PC-3 (cell line): ENCODE results near the gene PKIG. TPM values are rescaled to one million over a fixed set of nuclear protein-coding genes. Genes with fewer than 3 reads are reported as not detected.

Experiments
- ATAC-seq: fragments of 200-7000 bp; cut with Tn5 transposase; 2 replicates; pipeline ENCODE4 v1.9.1; 2020; ENCODE audit warnings: mild to moderate bottlenecking, moderate library complexity
- BruUV-seq: library from RNA; stranded (reverse); fragments of 400-500 nt; replicated peaks from 2 replicates; lab custom pipeline; 2021; lab: Mats Ljungman, UMichigan
- CTCF ChIA-PET: fragments of 300-600 bp; sonication (Branson Sonifier 250); formaldehyde crosslinking; loops from one replicate; lab custom pipeline; 2022; ENCODE audit warnings: antibody characterized with exemption; lab: Charles Lee
- POLR2A ChIA-PET: fragments of 300-600 bp; sonication (Branson Sonifier 250); formaldehyde crosslinking; loops from one replicate; lab custom pipeline; 2022; ENCODE audit warnings: antibody characterized with exemption; ENCODE audit not compliant: unreplicated experiment; lab: Charles Lee
- DNase-seq: peaks from one replicate; pipeline ENCODE4 v3.0.0-alpha.2; 2015
- H2AFZ ChIP-seq: fragments of 300-600 bp; sonication (generic); 2 replicates; pipeline ENCODE4 v1.6.0; 2016; ENCODE audit warnings: antibody characterized with exemption, low read length
- H3F3A ChIP-seq: fragments of 300-600 bp; sonication (generic); one replicate; pipeline ENCODE4 v1.6.0; 2017; ENCODE audit warnings: antibody characterized with exemption, low read length, control low read depth, mild to moderate bottlenecking; ENCODE audit not compliant: unreplicated experiment
- H3K27ac ChIP-seq: fragments of 300-600 bp; sonication (generic); 2 replicates; pipeline ENCODE4 v1.5.1; 2016; ENCODE audit warnings: mild to moderate bottlenecking, low read length
- H3K27me3 ChIP-seq: fragments of 300-600 bp; sonication (generic); 2 replicates; pipeline ENCODE4 v1.6.1; 2016; ENCODE audit warnings: low read length, mixed read lengths
- H3K36me3 ChIP-seq: fragments of 300-600 bp; sonication (generic); 2 replicates; pipeline ENCODE4 v1.6.1; 2016; ENCODE audit warnings: low read depth, mixed run types, low read length, mixed read lengths
- H3K4me1 ChIP-seq: fragments of 300-600 bp; sonication (generic); 2 replicates; pipeline ENCODE4 v1.5.1; 2016; ENCODE audit warnings: low read length; ENCODE audit not compliant: insufficient read depth
- H3K4me2 ChIP-seq: fragments of 300-600 bp; sonication (generic); 2 replicates; pipeline ENCODE4 v1.6.0; 2016; ENCODE audit warnings: low read length
- H3K4me3 ChIP-seq: fragments of 300-600 bp; sonication (generic); 2 replicates; pipeline ENCODE4 v1.5.1; 2016; ENCODE audit warnings: mild to moderate bottlenecking, low read length, mixed read lengths
- H3K79me2 ChIP-seq: fragments of 300-600 bp; sonication (generic); 2 replicates; pipeline ENCODE4 v1.6.1; 2017; ENCODE audit warnings: low read length, mixed read lengths
- H3K9ac ChIP-seq: fragments of 300-600 bp; sonication (generic); 2 replicates; pipeline ENCODE4 v1.6.0; 2016; ENCODE audit warnings: mild to moderate bottlenecking, low read length
- H3K9me2 ChIP-seq: fragments of 300-600 bp; sonication (generic); replicated peaks from 2 replicates; pipeline ENCODE4 v1.6.1; 2016; ENCODE audit warnings: mixed run types, low read length, mixed read lengths
- H3K9me3 ChIP-seq: fragments of 300-600 bp; sonication (generic); 2 replicates; pipeline ENCODE4 v1.6.1; 2016; ENCODE audit warnings: low read length, mixed read lengths
- H4K20me1 ChIP-seq: fragments of 300-600 bp; sonication (generic); 2 replicates; pipeline ENCODE4 v1.6.1; 2016; ENCODE audit warnings: low read length, mixed read lengths
- EZH2 ChIP-seq: fragments of 300-600 bp; sonication (generic); IDR thresholded peaks from one replicate; pipeline ENCODE4 v1.6.1; 2017; ENCODE audit warnings: antibody characterized with exemption, mild to moderate bottlenecking, low read length; ENCODE audit not compliant: unreplicated experiment
- EZH2phosphoT487 ChIP-seq: fragments of 300-600 bp; sonication (generic); IDR thresholded peaks from 2 replicates; pipeline ENCODE4 v1.6.1; 2018; ENCODE audit warnings: mild to moderate bottlenecking, antibody characterized with exemption, low read length, borderline replicate concordance
- intact Hi-C: fragments of 100-400 bp; cut with micrococcal nuclease; formaldehyde crosslinking; loops from 2 replicates; pipeline ENCODE4 v1.9.0; 2023
- total RNA-seq: library from RNA; depleted of rRNA; stranded (reverse); fragments of >200 nt; gene quantifications from 2 replicates; pipeline ENCODE4 v1.2.3, GENCODE V29; 2014
- TF ChIP-seq, protein P1 (sequence below): fragments of 300-600 bp; sonication (generic); conservative IDR thresholded peaks from 2 replicates; pipeline ENCODE4 v1.5.1; 2017; ENCODE audit warnings: antibody characterized with exemption, low read depth, mild to moderate bottlenecking, low read length

The PKIG gene
- total RNA-seq, 1 experiment from 2014 or later = 47.5 TPM

DNA sequence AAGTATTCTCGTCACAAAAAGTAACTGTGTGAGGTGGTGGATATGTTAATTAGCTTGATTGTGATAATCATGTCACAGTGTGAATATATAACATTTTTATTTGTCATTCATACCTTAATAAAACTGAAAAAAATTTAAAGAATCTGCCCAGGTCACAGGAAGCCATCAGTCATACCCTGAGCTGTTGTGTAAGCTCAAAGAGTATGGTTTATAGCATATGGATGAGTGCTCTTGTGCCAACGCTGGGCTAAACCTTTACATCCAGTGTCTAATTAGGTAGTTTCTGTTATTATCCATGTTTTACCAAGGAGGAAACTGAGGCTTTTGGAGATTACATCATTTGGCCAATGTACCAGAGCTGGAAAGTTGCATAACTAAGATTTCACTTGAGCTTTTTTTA lies 11.4 kb downstream of the PKIG start:
- peaks cover 40% of the 10 kb centered on the region for H3K4me1 ChIP-seq
- intact Hi-C loops = no loop called here
- TF ChIP-seq, protein P1, sequence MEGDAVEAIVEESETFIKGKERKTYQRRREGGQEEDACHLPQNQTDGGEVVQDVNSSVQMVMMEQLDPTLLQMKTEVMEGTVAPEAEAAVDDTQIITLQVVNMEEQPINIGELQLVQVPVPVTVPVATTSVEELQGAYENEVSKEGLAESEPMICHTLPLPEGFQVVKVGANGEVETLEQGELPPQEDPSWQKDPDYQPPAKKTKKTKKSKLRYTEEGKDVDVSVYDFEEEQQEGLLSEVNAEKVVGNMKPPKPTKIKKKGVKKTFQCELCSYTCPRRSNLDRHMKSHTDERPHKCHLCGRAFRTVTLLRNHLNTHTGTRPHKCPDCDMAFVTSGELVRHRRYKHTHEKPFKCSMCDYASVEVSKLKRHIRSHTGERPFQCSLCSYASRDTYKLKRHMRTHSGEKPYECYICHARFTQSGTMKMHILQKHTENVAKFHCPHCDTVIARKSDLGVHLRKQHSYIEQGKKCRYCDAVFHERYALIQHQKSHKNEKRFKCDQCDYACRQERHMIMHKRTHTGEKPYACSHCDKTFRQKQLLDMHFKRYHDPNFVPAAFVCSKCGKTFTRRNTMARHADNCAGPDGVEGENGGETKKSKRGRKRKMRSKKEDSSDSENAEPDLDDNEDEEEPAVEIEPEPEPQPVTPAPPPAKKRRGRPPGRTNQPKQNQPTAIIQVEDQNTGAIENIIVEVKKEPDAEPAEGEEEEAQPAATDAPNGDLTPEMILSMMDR = no peak
- TF ChIP-seq EZH2phosphoT487 (no peak), EZH2 (no peak)
- no peak overlapping the region for H2AFZ ChIP-seq
- no peaks in the 10 kb centered on the region for H3F3A ChIP-seq
- H3K9me3 ChIP-seq = no peaks in the 10 kb centered on the region
- ATAC-seq (no peak), DNase-seq (peak; percentile 16)
- CTCF ChIA-PET = interaction anchor here (0.7 kb wide), 1 partner anchor 74 kb away, joined by 5 read pairs; no protein-coding TSS in a partner anchor
- BruUV-seq = no TSS peak
- no peaks in the 10 kb centered on the region for H4K20me1 ChIP-seq
- H3K9ac ChIP-seq = no peak overlapping the region
- no peak overlapping the region for H3K27ac ChIP-seq
- no peak overlapping the region for H3K4me2 ChIP-seq
- POLR2A ChIA-PET = no interaction called here
- no peaks in the 10 kb centered on the region for H3K79me2 ChIP-seq
- no peaks in the 10 kb centered on the region for H3K27me3 ChIP-seq
- no peaks in the 10 kb centered on the region for H3K36me3 ChIP-seq
- no peaks in the 10 kb centered on the region for H3K9me2 ChIP-seq
- H3K4me3 ChIP-seq = no peak overlapping the region

DNA sequence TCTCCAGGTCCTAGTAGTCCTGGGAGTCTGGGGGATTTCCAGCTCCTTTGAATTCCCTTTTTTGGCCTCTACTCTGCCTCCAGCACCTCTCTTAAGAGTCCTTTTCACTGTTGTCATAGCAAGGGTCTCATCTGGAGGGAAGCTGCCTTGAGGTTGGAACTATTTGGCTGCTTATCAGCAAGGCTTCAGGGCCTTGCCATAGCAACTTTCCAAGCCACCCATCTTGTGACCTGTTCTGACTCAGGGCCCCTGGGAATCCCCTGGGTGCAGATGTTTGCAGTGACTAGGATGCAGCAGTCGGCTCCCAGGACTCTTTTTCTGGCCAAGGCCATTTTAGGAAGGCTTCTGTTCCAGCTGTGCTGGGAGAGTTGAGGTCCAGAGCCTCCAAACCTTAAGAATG lies 12.4 kb downstream of the PKIG start:
- ATAC-seq (no peak), DNase-seq (peak; percentile 46)
- ChIA-PET CTCF (no interaction called here), POLR2A (no interaction called here)
- Histone ChIP-seq H3K27me3 (no peaks in the 10 kb centered on the region), H3K4me1 (peaks cover 41% of the 10 kb centered on the region), H3K9ac (peak overlapping the region; percentile 3; the same call in 1 of the 2 replicates), H3K36me3 (no peaks in the 10 kb centered on the region), H3K9me3 (no peaks in the 10 kb centered on the region), H2AFZ (no peak overlapping the region), H4K20me1 (no peaks in the 10 kb centered on the region), H3K27ac (peak overlapping the region; percentile 53), H3K9me2 (no peaks in the 10 kb centered on the region), H3K79me2 (no peaks in the 10 kb centered on the region), H3K4me3 (no peak overlapping the region), H3K4me2 (no peak overlapping the region), H3F3A (no peaks in the 10 kb centered on the region)
- no TSS peak for BruUV-seq
- intact Hi-C loops = no loop called here
- TF ChIP-seq EZH2phosphoT487 (no peak), EZH2 (no peak)
- TF ChIP-seq, protein P1 = no peak

GRCh38 chr20:44596010-44596409 lies 13.6 kb downstream of the PKIG start:
- DNase-seq (peak; percentile 94), ATAC-seq (peak; percentile 70)
- no peaks in the 10 kb centered on the region for H3K9me2 ChIP-seq
- no peaks in the 10 kb centered on the region for H3K36me3 ChIP-seq
- intact Hi-C loops = no loop called here
- H2AFZ ChIP-seq = no peak overlapping the region
- TF ChIP-seq, protein P1 = no peak
- TF ChIP-seq EZH2 (no peak), EZH2phosphoT487 (no peak)
- peaks cover 41% of the 10 kb centered on the region for H3K4me1 ChIP-seq
- no peaks in the 10 kb centered on the region for H3K79me2 ChIP-seq
- peak overlapping the region; percentile 53 for H3K27ac ChIP-seq
- H3K9ac ChIP-seq = peak overlapping the region; percentile 10; the same call in 1 of the 2 replicates
- no peak overlapping the region for H3K4me3 ChIP-seq
- no peaks in the 10 kb centered on the region for H3K27me3 ChIP-seq
- no TSS peak for BruUV-seq
- ChIA-PET CTCF (no interaction called here), POLR2A (no interaction called here)
- no peaks in the 10 kb centered on the region for H3F3A ChIP-seq
- no peaks in the 10 kb centered on the region for H4K20me1 ChIP-seq
- no peaks in the 10 kb centered on the region for H3K9me3 ChIP-seq
- H3K4me2 ChIP-seq = peak overlapping the region; percentile 17
